ENCODE results near the gene ADIRF. TPM values are rescaled to one million over a fixed set of nuclear protein-coding genes. Genes with fewer than 3 reads are reported as not detected.
A peak's percentile ranks its signal among the peaks of the same experiment; 100 is the strongest.
"Not testable (repeated sequence)": the region's sequence is repeated elsewhere in the genome, so short reads cannot be mapped to it uniquely, and the experiment has no call there.

ADIRF gene
- polyA plus RNA-seq, 4 donors, result 2.9 to 1,065 (median 471) TPM

GRCh38 chr10:86937502-86938154 is 30.7 kb upstream of the ADIRF start:
- Histone ChIP-seq H3K36me3 (ENCODE audit: control insufficient read depth in 3 of 3, insufficient read depth in 2 of 3, low read depth in 1 of 3, low read length in 3 of 3) (no peaks in the 10 kb centered on the region), H3K27me3 (ENCODE audit: control insufficient read depth in 3 of 3, insufficient read depth in 3 of 3, low read length in 3 of 3) (peaks cover 0 to 11% (median 0%) of the 10 kb centered on the region in 3 donors), H3K27ac (ENCODE audit: low read depth in 1 of 3, low read length in 2 of 3) (no peak overlapping the region), H3K9me3 (ENCODE audit: control insufficient read depth in 2 of 2, insufficient read depth in 1 of 2, low read depth in 1 of 2, low read length in 1 of 2) (no peaks in the 10 kb centered on the region), H3K4me1 (ENCODE audit: control insufficient read depth in 3 of 3, insufficient read depth in 2 of 3, low read depth in 1 of 3, low read length in 2 of 3) (no peaks in the 10 kb centered on the region), H3K4me3 (ENCODE audit: low read depth in 1 of 3, low read length in 3 of 3) (no peak overlapping the region)
- DNase-seq (no peak), FAIRE-seq (no peak)
- WGBS, 3 donors, result 62 to 71% (median 66%) methylated on average over 6 of the region's 6 CpGs

DNA sequence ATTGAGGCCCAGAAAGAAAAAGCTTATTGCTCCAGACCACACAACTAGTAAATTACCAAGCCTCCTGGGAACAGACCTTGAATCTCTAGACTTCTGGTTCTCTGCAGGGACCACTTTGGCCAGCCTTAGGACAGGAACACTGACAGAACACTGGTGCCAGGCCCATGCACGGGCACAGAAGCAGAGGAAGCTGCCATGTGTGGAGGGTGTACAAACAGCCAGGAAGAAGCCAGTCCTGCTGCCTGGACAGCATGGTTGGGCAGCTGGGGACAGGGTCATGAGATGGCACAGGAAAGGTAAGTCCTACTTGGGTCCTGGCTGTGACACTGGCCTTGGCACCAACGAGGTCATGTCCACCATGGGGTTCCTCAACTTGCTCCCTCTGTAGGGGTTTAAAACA is 30.0 kb upstream of the ADIRF start:
- Histone ChIP-seq H3K27me3 (ENCODE audit: control insufficient read depth in 3 of 3, insufficient read depth in 3 of 3, low read length in 3 of 3) (peaks cover 0 to 14% (median 0%) of the 10 kb centered on the region in 3 donors), H3K4me3 (ENCODE audit: low read depth in 1 of 3, low read length in 3 of 3) (no peak overlapping the region), H3K9me3 (ENCODE audit: control insufficient read depth in 2 of 2, insufficient read depth in 1 of 2, low read depth in 1 of 2, low read length in 1 of 2) (peaks cover 0 to 3% of the 10 kb centered on the region in 2 donors), H3K36me3 (ENCODE audit: control insufficient read depth in 3 of 3, insufficient read depth in 2 of 3, low read depth in 1 of 3, low read length in 3 of 3) (no peaks in the 10 kb centered on the region), H3K4me1 (ENCODE audit: control insufficient read depth in 3 of 3, insufficient read depth in 2 of 3, low read depth in 1 of 3, low read length in 2 of 3) (no peaks in the 10 kb centered on the region), H3K27ac (ENCODE audit: low read depth in 1 of 3, low read length in 2 of 3) (no peak overlapping the region)
- WGBS, 3 donors, result 74 to 88% (median 86%) methylated on average over 2 of the region's 2 CpGs
- DNase-seq, result no peak
- FAIRE-seq, result no peak

GRCh38 chr10:86940076-86940475 is 28.2 kb upstream of the ADIRF start:
- H3K4me3 ChIP-seq (ENCODE audit: low read depth in 1 of 3, low read length in 3 of 3); H3K36me3 ChIP-seq (ENCODE audit: control insufficient read depth in 3 of 3, insufficient read depth in 2 of 3, low read depth in 1 of 3, low read length in 3 of 3); DNase-seq; H3K9me3 ChIP-seq (ENCODE audit: control insufficient read depth in 2 of 2, insufficient read depth in 1 of 2, low read depth in 1 of 2, low read length in 1 of 2); H3K27ac ChIP-seq (ENCODE audit: low read depth in 1 of 3, low read length in 2 of 3); FAIRE-seq; H3K4me1 ChIP-seq (ENCODE audit: control insufficient read depth in 3 of 3, insufficient read depth in 2 of 3, low read depth in 1 of 3, low read length in 2 of 3): not testable (repeated sequence)
- 72 to 84% (median 81%) methylated on average over 16 of the region's 16 CpGs for WGBS, 3 donors
- H3K27me3 ChIP-seq (ENCODE audit: control insufficient read depth in 3 of 3, insufficient read depth in 3 of 3, low read length in 3 of 3), result peaks cover 0 to 25% (median 0%) of the 10 kb centered on the region in 3 donors

DNA sequence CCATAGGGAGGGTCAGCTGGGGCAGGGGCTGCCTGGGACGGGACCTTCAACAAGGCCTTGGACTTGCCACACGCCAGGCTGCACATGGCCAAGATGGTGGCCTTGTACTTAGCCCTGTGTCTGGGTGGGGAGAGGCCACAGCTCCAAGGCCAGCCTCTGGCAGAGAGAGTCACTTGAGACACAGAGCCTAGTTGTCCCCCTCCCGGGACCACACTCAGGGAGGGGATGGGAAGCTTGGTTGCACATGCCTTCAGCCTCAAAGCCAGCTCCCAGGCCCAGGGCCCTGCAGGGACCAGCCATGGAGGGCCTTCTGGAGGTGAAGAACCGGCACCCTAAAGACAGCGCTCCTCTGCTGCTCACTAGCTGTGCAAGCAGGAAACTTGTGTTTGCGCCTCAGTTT is 27.6 kb upstream of the ADIRF start:
- 77 to 91% (median 83%) methylated on average over 6 of the region's 6 CpGs for WGBS, 3 donors
- Histone ChIP-seq H3K9me3 (ENCODE audit: control insufficient read depth in 2 of 2, insufficient read depth in 1 of 2, low read depth in 1 of 2, low read length in 1 of 2) (peaks cover 0 to 5% of the 10 kb centered on the region in 2 donors), H3K4me3 (ENCODE audit: low read depth in 1 of 3, low read length in 3 of 3) (no peak overlapping the region), H3K27ac (ENCODE audit: low read depth in 1 of 3, low read length in 2 of 3) (no peak overlapping the region), H3K4me1 (ENCODE audit: control insufficient read depth in 3 of 3, insufficient read depth in 2 of 3, low read depth in 1 of 3, low read length in 2 of 3) (no peaks in the 10 kb centered on the region), H3K27me3 (ENCODE audit: control insufficient read depth in 3 of 3, insufficient read depth in 3 of 3, low read length in 3 of 3) (peaks cover 0 to 25% (median 0%) of the 10 kb centered on the region in 3 donors), H3K36me3 (ENCODE audit: control insufficient read depth in 3 of 3, insufficient read depth in 2 of 3, low read depth in 1 of 3, low read length in 3 of 3) (no peaks in the 10 kb centered on the region)
- DNase-seq (no peak), FAIRE-seq (no peak)

DNA sequence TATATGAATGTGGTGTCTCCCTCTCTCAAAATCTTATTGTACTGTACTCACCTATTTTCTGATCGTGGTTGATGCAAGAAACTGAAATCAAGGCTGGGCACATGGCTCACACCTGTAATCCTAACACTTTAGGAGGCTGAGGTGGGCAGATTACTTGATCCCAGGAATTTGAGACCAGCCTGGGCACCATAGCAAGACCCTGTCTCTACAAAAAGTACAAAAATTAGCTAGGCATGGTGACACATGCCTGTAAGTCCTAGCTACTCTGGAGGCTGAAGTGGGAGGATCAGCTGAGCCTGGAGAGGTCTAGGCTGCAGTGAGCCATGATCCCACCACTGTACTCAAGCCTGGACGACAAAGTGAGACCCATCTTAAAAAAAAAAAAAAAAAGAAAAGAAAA is 26.9 kb upstream of the ADIRF start:
- Histone ChIP-seq H3K27ac (ENCODE audit: low read depth in 1 of 3, low read length in 2 of 3) (no peak overlapping the region), H3K27me3 (ENCODE audit: control insufficient read depth in 3 of 3, insufficient read depth in 3 of 3, low read length in 3 of 3) (peaks cover 0 to 28% (median 0%) of the 10 kb centered on the region in 3 donors), H3K4me3 (ENCODE audit: low read depth in 1 of 3, low read length in 3 of 3) (no peak overlapping the region), H3K4me1 (ENCODE audit: control insufficient read depth in 3 of 3, insufficient read depth in 2 of 3, low read depth in 1 of 3, low read length in 2 of 3) (no peaks in the 10 kb centered on the region), H3K36me3 (ENCODE audit: control insufficient read depth in 3 of 3, insufficient read depth in 2 of 3, low read depth in 1 of 3, low read length in 3 of 3) (no peaks in the 10 kb centered on the region), H3K9me3 (ENCODE audit: control insufficient read depth in 2 of 2, insufficient read depth in 1 of 2, low read depth in 1 of 2, low read length in 1 of 2) (peaks cover 0 to 5% of the 10 kb centered on the region in 2 donors)
- WGBS, 3 donors, result 66 to 83% (median 67%) methylated on average over 2 of the region's 2 CpGs
- no peak for DNase-seq
- no peak for FAIRE-seq

GRCh38 chr10:86941991-86942421 is 26.3 kb upstream of the ADIRF start:
- peak in 1 of 2 donors; percentile 15 for DNase-seq
- Histone ChIP-seq H3K27ac (ENCODE audit: low read depth in 1 of 3, low read length in 2 of 3) (no peak overlapping the region), H3K4me3 (ENCODE audit: low read depth in 1 of 3, low read length in 3 of 3) (no peak overlapping the region), H3K36me3 (ENCODE audit: control insufficient read depth in 3 of 3, insufficient read depth in 2 of 3, low read depth in 1 of 3, low read length in 3 of 3) (no peaks in the 10 kb centered on the region), H3K27me3 (ENCODE audit: control insufficient read depth in 3 of 3, insufficient read depth in 3 of 3, low read length in 3 of 3) (peaks cover 0 to 32% (median 0%) of the 10 kb centered on the region in 3 donors), H3K9me3 (ENCODE audit: control insufficient read depth in 2 of 2, insufficient read depth in 1 of 2, low read depth in 1 of 2, low read length in 1 of 2) (peaks cover 0 to 5% of the 10 kb centered on the region in 2 donors), H3K4me1 (ENCODE audit: control insufficient read depth in 3 of 3, insufficient read depth in 2 of 3, low read depth in 1 of 3, low read length in 2 of 3) (no peaks in the 10 kb centered on the region)
- WGBS, 3 donors, result 61 to 89% (median 65%) methylated on average over 14 of the region's 14 CpGs
- FAIRE-seq, result no peak

GRCh38 chr10:86942441-86943315 is 25.6 kb upstream of the ADIRF start:
- Histone ChIP-seq H3K36me3 (ENCODE audit: control insufficient read depth in 3 of 3, insufficient read depth in 2 of 3, low read depth in 1 of 3, low read length in 3 of 3) (no peaks in the 10 kb centered on the region), H3K27me3 (ENCODE audit: control insufficient read depth in 3 of 3, insufficient read depth in 3 of 3, low read length in 3 of 3) (peaks cover 0 to 32% (median 0%) of the 10 kb centered on the region in 3 donors), H3K4me3 (ENCODE audit: low read depth in 1 of 3, low read length in 3 of 3) (no peak overlapping the region), H3K4me1 (ENCODE audit: control insufficient read depth in 3 of 3, insufficient read depth in 2 of 3, low read depth in 1 of 3, low read length in 2 of 3) (no peaks in the 10 kb centered on the region), H3K9me3 (ENCODE audit: control insufficient read depth in 2 of 2, insufficient read depth in 1 of 2, low read depth in 1 of 2, low read length in 1 of 2) (peaks cover 0 to 5% of the 10 kb centered on the region in 2 donors), H3K27ac (ENCODE audit: low read depth in 1 of 3, low read length in 2 of 3) (no peak overlapping the region)
- WGBS, 3 donors, result 59 to 71% (median 61%) methylated on average over 65 to 94 of the region's 94 CpGs
- FAIRE-seq (no peak), DNase-seq (peak; percentile 29 to 36)

DNA sequence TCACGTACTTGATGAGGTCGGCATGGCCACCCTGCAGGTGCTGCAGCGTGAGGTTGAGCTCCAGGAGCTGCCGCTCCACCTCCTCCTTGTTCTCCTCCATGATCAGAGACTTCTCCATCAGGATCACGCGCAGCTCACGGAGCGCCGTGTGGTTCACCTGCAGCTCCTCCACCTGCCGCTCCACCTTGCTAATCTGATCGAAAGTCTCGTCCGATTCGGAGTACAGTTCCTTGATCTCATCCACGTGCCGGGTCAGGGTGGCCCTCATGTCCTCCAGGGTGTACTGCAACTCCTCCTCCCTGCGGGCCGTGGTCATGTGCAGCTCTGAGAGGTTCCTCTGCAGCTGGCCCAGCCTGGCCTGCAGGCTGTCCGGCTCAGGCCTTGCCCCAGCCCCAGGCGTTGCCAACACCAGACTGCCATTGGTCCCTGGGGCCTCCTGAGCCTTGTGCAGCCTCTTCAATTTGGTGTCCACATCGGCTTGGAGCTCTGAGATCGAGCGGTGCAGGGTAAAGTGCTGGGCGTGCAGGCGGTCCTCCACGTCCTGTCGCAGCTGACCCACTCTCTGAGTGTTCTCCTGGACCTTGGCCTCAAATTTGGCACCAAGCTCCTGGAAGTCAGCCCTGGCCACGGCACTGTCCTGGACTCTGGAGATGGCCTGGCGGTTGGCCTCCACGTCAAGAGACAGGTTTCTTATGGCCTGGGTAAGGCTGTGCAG is 24.8 kb upstream of the ADIRF start:
- peaks cover 0 to 5% of the 10 kb centered on the region in 2 donors for H3K9me3 ChIP-seq (ENCODE audit: control insufficient read depth in 2 of 2, insufficient read depth in 1 of 2, low read depth in 1 of 2, low read length in 1 of 2)
- peaks cover 0 to 30% (median 0%) of the 10 kb centered on the region in 3 donors for H3K27me3 ChIP-seq (ENCODE audit: control insufficient read depth in 3 of 3, insufficient read depth in 3 of 3, low read length in 3 of 3)
- no peaks in the 10 kb centered on the region for H3K4me1 ChIP-seq (ENCODE audit: control insufficient read depth in 3 of 3, insufficient read depth in 2 of 3, low read depth in 1 of 3, low read length in 2 of 3)
- 90 to 93% (median 92%) methylated on average over 30 of the region's 30 CpGs for WGBS, 3 donors
- no peak overlapping the region for H3K27ac ChIP-seq (ENCODE audit: low read depth in 1 of 3, low read length in 2 of 3)
- H3K4me3 ChIP-seq (ENCODE audit: low read depth in 1 of 3, low read length in 3 of 3), result no peak overlapping the region
- H3K36me3 ChIP-seq (ENCODE audit: control insufficient read depth in 3 of 3, insufficient read depth in 2 of 3, low read depth in 1 of 3, low read length in 3 of 3), result no peaks in the 10 kb centered on the region
- FAIRE-seq (no peak), DNase-seq (no peak)
